ENCODE data around the gene RFFL. TPM values are rescaled to one million over a fixed set of nuclear protein-coding genes. Genes with fewer than 3 reads are reported as not detected.

Gene RFFL
- total RNA-seq, 5 donors from 2014 or later (not counting 1 experiment from before 2014, with no cell fraction given) = 51.3 to 80.2 (median 74.1) TPM

- no peaks in the 10 kb centered on the region for H3K9me3 Mint-ChIP-seq
- no peak overlapping the region for H3K4me3 Mint-ChIP-seq
- ATAC-seq (replicated peaks in 1 of 4) (no peak), DNase-seq (no peak)
- Histone ChIP-seq H3K9me3 (no peaks in the 10 kb centered on the region), H3K27me3 (replicated peaks in 1 of 2; ENCODE audit: control insufficient read depth in 2 of 2, extremely low read depth in 1 of 2, insufficient read depth in 2 of 2, low read length in 1 of 2) (no peaks in the 10 kb centered on the region), H3K27ac (ENCODE audit: low read length) (no peak overlapping the region), H3K36me3 (ENCODE audit: control insufficient read depth in 2 of 2, extremely low read depth in 1 of 2, insufficient read depth in 1 of 2, low read length in 1 of 2) (peaks cover 0 to 26% of the 10 kb centered on the region in 2 donors), H3K4me3 (ENCODE audit: control insufficient read depth in 1 of 2, extremely low read depth in 1 of 2, low read length in 1 of 2) (no peak overlapping the region), H3K4me1 (ENCODE audit: control insufficient read depth in 1 of 2, extremely low read depth in 1 of 2, insufficient read depth in 2 of 2, low read length in 2 of 2) (peaks cover 24 to 34% of the 10 kb centered on the region in 2 experiments)
- H3K27me3 Mint-ChIP-seq = no peaks in the 10 kb centered on the region
- ChIA-PET POLR2A (interaction anchor here in 1 of 2 donors (0.8 to 1.0 kb wide), 2 partner anchors 11 to 21 kb away, joined by 3 read pairs; no protein-coding TSS in a partner anchor), CTCF (interaction anchor here in 1 of 2 donors (0.8 kb wide), 1 partner anchor 34 kb away, joined by 3 read pairs; no protein-coding TSS in a partner anchor)
- H3K4me1 Mint-ChIP-seq = peaks cover 52 to 59% (median 55%) of the 10 kb centered on the region in 3 donors
- peaks cover 22% of the 10 kb centered on the region for H3K36me3 Mint-ChIP-seq
- H3K27ac Mint-ChIP-seq = peak overlapping the region; percentile 71 to 99
- WGBS (ENCODE audit: insufficient coverage) = no CpG with 5 or more reads among the region's 1 CpG
These were observed 38.0 kb downstream of the RFFL start for GRCh38 chr17:35025541-35025940.

GRCh38 chr17:35023538-35023937 is 40.0 kb downstream of the RFFL start:
- H3K36me3 Mint-ChIP-seq = peaks cover 35% of the 10 kb centered on the region
- DNase-seq (no peak), ATAC-seq (replicated peaks in 1 of 4) (no peak)
- H3K27ac Mint-ChIP-seq = peak overlapping the region; percentile 98 to 99
- H3K27me3 ChIP-seq (replicated peaks in 1 of 2; ENCODE audit: control insufficient read depth in 2 of 2, extremely low read depth in 1 of 2, insufficient read depth in 2 of 2, low read length in 1 of 2) = no peaks in the 10 kb centered on the region
- peak overlapping the region; percentile 95 for H3K27ac ChIP-seq (ENCODE audit: low read length)
- H3K4me1 Mint-ChIP-seq = peaks cover 47 to 66% (median 60%) of the 10 kb centered on the region in 3 donors
- no CpG with 5 or more reads among the region's 3 CpGs for WGBS (ENCODE audit: insufficient coverage)
- peaks cover 6 to 41% of the 10 kb centered on the region in 2 donors for H3K36me3 ChIP-seq (ENCODE audit: control insufficient read depth in 2 of 2, extremely low read depth in 1 of 2, insufficient read depth in 1 of 2, low read length in 1 of 2)
- no peaks in the 10 kb centered on the region for H3K9me3 ChIP-seq
- no peaks in the 10 kb centered on the region for H3K9me3 Mint-ChIP-seq
- H3K4me1 ChIP-seq (ENCODE audit: control insufficient read depth in 1 of 2, extremely low read depth in 1 of 2, insufficient read depth in 2 of 2, low read length in 2 of 2) = peaks cover 24 to 34% of the 10 kb centered on the region in 2 experiments
- POLR2A ChIA-PET = interaction anchor here in 1 of 2 donors (0.5 to 1.2 kb wide), 3 partner anchors 27 to 41 kb away, joined by 4 to 6 read pairs (median 4); partner anchors contain the start of gene RFFL
- H3K4me3 Mint-ChIP-seq = peak overlapping the region in 1 of 3 donors; percentile 69
- no peak overlapping the region for H3K4me3 ChIP-seq (ENCODE audit: control insufficient read depth in 1 of 2, extremely low read depth in 1 of 2, low read length in 1 of 2)
- no peaks in the 10 kb centered on the region for H3K27me3 Mint-ChIP-seq
- CTCF ChIA-PET = interaction anchor here (0.5 to 3.0 kb wide), 6 partner anchors 27 to 768 kb away, joined by 3 to 33 read pairs (median 6); partner anchors contain the start of gene RFFL (in 1 of the 2)

- Histone ChIP-seq H3K4me3 (ENCODE audit: control insufficient read depth in 1 of 2, extremely low read depth in 1 of 2, low read length in 1 of 2) (no peak overlapping the region), H3K27ac (ENCODE audit: low read length) (peak overlapping the region; percentile 95), H3K36me3 (ENCODE audit: control insufficient read depth in 2 of 2, extremely low read depth in 1 of 2, insufficient read depth in 1 of 2, low read length in 1 of 2) (peaks cover 6 to 49% of the 10 kb centered on the region in 2 donors), H3K27me3 (replicated peaks in 1 of 2; ENCODE audit: control insufficient read depth in 2 of 2, extremely low read depth in 1 of 2, insufficient read depth in 2 of 2, low read length in 1 of 2) (no peaks in the 10 kb centered on the region), H3K4me1 (ENCODE audit: control insufficient read depth in 1 of 2, extremely low read depth in 1 of 2, insufficient read depth in 2 of 2, low read length in 2 of 2) (peaks cover 24 to 34% of the 10 kb centered on the region in 2 experiments), H3K9me3 (no peaks in the 10 kb centered on the region)
- WGBS (ENCODE audit: insufficient coverage) = 1% methylated on average over 5 of the region's 8 CpGs
- Mint-ChIP-seq H3K27me3 (no peaks in the 10 kb centered on the region), H3K9me3 (no peaks in the 10 kb centered on the region), H3K4me3 (peak overlapping the region; percentile 43 to 69 (median 56)), H3K4me1 (peaks cover 54 to 66% (median 58%) of the 10 kb centered on the region in 3 donors), H3K27ac (peak overlapping the region; percentile 98 to 99), H3K36me3 (peaks cover 44% of the 10 kb centered on the region)
- ChIA-PET POLR2A (interaction anchor here (0.5 to 1.2 kb wide), 7 partner anchors 28 to 637 kb away, joined by 3 to 6 read pairs (median 3); partner anchors contain the start of gene RFFL (in 1 of the 2)), CTCF (interaction anchor here (0.6 to 3.0 kb wide), 16 partner anchors 24 to 926 kb away, joined by 3 to 33 read pairs (median 4); partner anchors contain the start of genes RFFL (in 2 of the 2), LIG3 (in 1 of the 2) and RAD51D (in 1 of the 2))
- peak; percentile 98 to 100 (median 100) for ATAC-seq (replicated peaks in 1 of 4)
- peak; percentile 41 to 81 (median 61) for DNase-seq
These were observed 40.9 kb downstream of the RFFL start for GRCh38 chr17:35022536-35023063.

GRCh38 chr17:35021520-35022380 is 41.8 kb downstream of the RFFL start:
- ATAC-seq (replicated peaks in 1 of 4) = no peak
- Mint-ChIP-seq H3K27me3 (no peaks in the 10 kb centered on the region), H3K9me3 (no peaks in the 10 kb centered on the region), H3K36me3 (peaks cover 53% of the 10 kb centered on the region), H3K4me3 (peak overlapping the region in 2 of 3 donors; percentile 43 to 69), H3K4me1 (peaks cover 58 to 67% (median 62%) of the 10 kb centered on the region in 3 donors), H3K27ac (peak overlapping the region; percentile 98 to 99)
- H3K27ac ChIP-seq (ENCODE audit: low read length) = peak overlapping the region; percentile 95
- DNase-seq = no peak
- CTCF ChIA-PET = interaction anchor here (0.6 to 3.0 kb wide), 10 partner anchors 22 to 122 kb away, joined by 3 to 33 read pairs (median 4); partner anchors contain the start of genes RFFL (in 2 of the 2) and RAD51D (in 1 of the 2)
- no peaks in the 10 kb centered on the region for H3K27me3 ChIP-seq (replicated peaks in 1 of 2; ENCODE audit: control insufficient read depth in 2 of 2, extremely low read depth in 1 of 2, insufficient read depth in 2 of 2, low read length in 1 of 2)
- POLR2A ChIA-PET = interaction anchor here (0.9 to 1.0 kb wide), 3 partner anchors 30 to 42 kb away, joined by 3 to 5 read pairs (median 3); partner anchors contain the start of gene RFFL (in 2 of the 2)
- H3K4me1 ChIP-seq (ENCODE audit: control insufficient read depth in 1 of 2, extremely low read depth in 1 of 2, insufficient read depth in 2 of 2, low read length in 2 of 2) = peaks cover 24 to 34% of the 10 kb centered on the region in 2 experiments
- no peaks in the 10 kb centered on the region for H3K9me3 ChIP-seq
- peaks cover 6 to 58% of the 10 kb centered on the region in 2 donors for H3K36me3 ChIP-seq (ENCODE audit: control insufficient read depth in 2 of 2, extremely low read depth in 1 of 2, insufficient read depth in 1 of 2, low read length in 1 of 2)
- H3K4me3 ChIP-seq (ENCODE audit: control insufficient read depth in 1 of 2, extremely low read depth in 1 of 2, low read length in 1 of 2) = no peak overlapping the region
- 76% methylated on average over 5 of the region's 11 CpGs for WGBS (ENCODE audit: insufficient coverage)

- Histone ChIP-seq H3K36me3 (ENCODE audit: control insufficient read depth in 2 of 2, extremely low read depth in 1 of 2, insufficient read depth in 1 of 2, low read length in 1 of 2) (peaks cover 13 to 68% of the 10 kb centered on the region in 2 donors), H3K9me3 (no peaks in the 10 kb centered on the region), H3K27me3 (replicated peaks in 1 of 2; ENCODE audit: control insufficient read depth in 2 of 2, extremely low read depth in 1 of 2, insufficient read depth in 2 of 2, low read length in 1 of 2) (no peaks in the 10 kb centered on the region), H3K4me1 (ENCODE audit: control insufficient read depth in 1 of 2, extremely low read depth in 1 of 2, insufficient read depth in 2 of 2, low read length in 2 of 2) (peaks cover 24 to 29% of the 10 kb centered on the region in 2 experiments), H3K4me3 (ENCODE audit: control insufficient read depth in 1 of 2, extremely low read depth in 1 of 2, low read length in 1 of 2) (no peak overlapping the region), H3K27ac (ENCODE audit: low read length) (no peak overlapping the region)
- Mint-ChIP-seq H3K27me3 (no peaks in the 10 kb centered on the region), H3K4me3 (no peak overlapping the region), H3K9me3 (no peaks in the 10 kb centered on the region), H3K27ac (peak overlapping the region; percentile 48 to 71), H3K36me3 (peaks cover 59% of the 10 kb centered on the region), H3K4me1 (peaks cover 53 to 62% (median 56%) of the 10 kb centered on the region in 3 donors)
- no peak for DNase-seq
- 100% methylated on average over 1 of the region's 6 CpGs for WGBS (ENCODE audit: insufficient coverage)
- POLR2A ChIA-PET = interaction anchor here in 1 of 2 donors (0.7 kb wide), 1 partner anchor 101 kb away, joined by 3 read pairs; no protein-coding TSS in a partner anchor
- CTCF ChIA-PET = no interaction called here
- ATAC-seq (replicated peaks in 1 of 4) = no peak
These were observed 43.9 kb downstream of the RFFL start for GRCh38 chr17:35019386-35020179.
